Activated CD8-positive, alpha-beta T cell treated with anti-CD3 and anti-CD28 coated beads for 36 hours (primary cell): ENCODE results near the gene LDB2. TPM values are rescaled to one million over a fixed set of nuclear protein-coding genes. Genes with fewer than 3 reads are reported as not detected.

Experiments used
- ATAC-seq: fragments of 200-7000 bp; cut with Tn5 transposase; one replicate; pipeline ENCODE4 v1.10.0; 2021; ENCODE audit warnings: mild to moderate bottlenecking, moderate library complexity
- CTCF ChIA-PET: fragments of 350-600 bp; sonication (Branson Sonifier 250); formaldehyde crosslinking; loops from one replicate; lab custom pipeline; 2021; ENCODE audit warnings: antibody characterized with exemption; lab: Charles Lee
- POLR2A ChIA-PET: fragments of 350-600 bp; sonication (Branson Sonifier 250); formaldehyde crosslinking; loops from one replicate; lab custom pipeline; 2021; ENCODE audit warnings: antibody characterized with exemption; lab: Charles Lee
- DNase-seq: peaks from one replicate; pipeline ENCODE4 v3.0.0-alpha.2; 2020
- H3K27ac Mint-ChIP-seq: one replicate; pipeline ENCODE4 v1.8.0; 2021; ENCODE audit warnings: mild to moderate bottlenecking, mixed read lengths
- H3K27me3 Mint-ChIP-seq: one replicate; pipeline ENCODE4 v1.8.0; 2021; ENCODE audit warnings: mixed read lengths
- H3K36me3 Mint-ChIP-seq: one replicate; pipeline ENCODE4 v1.8.0; 2021; ENCODE audit warnings: low read depth, mixed read lengths
- H3K4me1 Mint-ChIP-seq: one replicate; pipeline ENCODE4 v1.8.0; 2021; ENCODE audit warnings: low read depth, mixed read lengths
- H3K4me3 Mint-ChIP-seq: one replicate; pipeline ENCODE4 v1.8.0; 2021; ENCODE audit warnings: mild to moderate bottlenecking, moderate library complexity, mixed read lengths
- H3K9me3 Mint-ChIP-seq: one replicate; pipeline ENCODE4 v1.8.0; 2021; ENCODE audit warnings: mixed read lengths
- intact Hi-C: fragments of 100-400 bp; cut with micrococcal nuclease; formaldehyde crosslinking; loops from one replicate; pipeline ENCODE4 v1.10.0; 2022
- total RNA-seq, 2 experiments: library from RNA; stranded (reverse); gene quantifications; one replicate each; pipeline ENCODE4 v1.2.3, GENCODE V29; 2021
- TF ChIP-seq, protein P1 (sequence below): fragments of 200-600 bp; IDR thresholded peaks from one replicate; pipeline ENCODE4 v1.8.0; 2022; ENCODE audit warnings: antibody characterized with exemption, mild to moderate bottlenecking

LDB2 gene
- total RNA-seq, result not detected

- H3K4me1 Mint-ChIP-seq, result peaks cover 11% of the 10 kb centered on the region
- ChIA-PET POLR2A (interaction anchor here (0.6 kb wide), 1 partner anchor 76 kb away, joined by 3 read pairs; no protein-coding TSS in a partner anchor), CTCF (interaction anchor here (1.6 kb wide), 1 partner anchor 18 kb away, joined by 6 read pairs; no protein-coding TSS in a partner anchor)
- no peak within 1 kb of the TSS for H3K27ac Mint-ChIP-seq
- peaks cover 10% of the 10 kb centered on the region for H3K27me3 Mint-ChIP-seq
- H3K4me3 Mint-ChIP-seq, result peak within 1 kb of the TSS; percentile 10
- no peak for ATAC-seq
- TF ChIP-seq, protein P1, sequence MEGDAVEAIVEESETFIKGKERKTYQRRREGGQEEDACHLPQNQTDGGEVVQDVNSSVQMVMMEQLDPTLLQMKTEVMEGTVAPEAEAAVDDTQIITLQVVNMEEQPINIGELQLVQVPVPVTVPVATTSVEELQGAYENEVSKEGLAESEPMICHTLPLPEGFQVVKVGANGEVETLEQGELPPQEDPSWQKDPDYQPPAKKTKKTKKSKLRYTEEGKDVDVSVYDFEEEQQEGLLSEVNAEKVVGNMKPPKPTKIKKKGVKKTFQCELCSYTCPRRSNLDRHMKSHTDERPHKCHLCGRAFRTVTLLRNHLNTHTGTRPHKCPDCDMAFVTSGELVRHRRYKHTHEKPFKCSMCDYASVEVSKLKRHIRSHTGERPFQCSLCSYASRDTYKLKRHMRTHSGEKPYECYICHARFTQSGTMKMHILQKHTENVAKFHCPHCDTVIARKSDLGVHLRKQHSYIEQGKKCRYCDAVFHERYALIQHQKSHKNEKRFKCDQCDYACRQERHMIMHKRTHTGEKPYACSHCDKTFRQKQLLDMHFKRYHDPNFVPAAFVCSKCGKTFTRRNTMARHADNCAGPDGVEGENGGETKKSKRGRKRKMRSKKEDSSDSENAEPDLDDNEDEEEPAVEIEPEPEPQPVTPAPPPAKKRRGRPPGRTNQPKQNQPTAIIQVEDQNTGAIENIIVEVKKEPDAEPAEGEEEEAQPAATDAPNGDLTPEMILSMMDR, result no peak
- no peak for DNase-seq
- H3K36me3 Mint-ChIP-seq, result no peaks in the 10 kb centered on the region
- intact Hi-C loops, result no loop called here
- H3K9me3 Mint-ChIP-seq, result no peaks in the 10 kb centered on the region
These were observed at the start of gene LDB2 for GRCh38 chr4:16897991-16898827. Gene LDB2, minus strand, starts transcription at chr4:16898645.

GRCh38 chr4:16942491-16942890 is 44.0 kb upstream of the LDB2 start:
- Mint-ChIP-seq H3K36me3 (no peaks in the 10 kb centered on the region), H3K27me3 (peaks cover 2% of the 10 kb centered on the region), H3K4me3 (no peak overlapping the region), H3K27ac (no peak overlapping the region), H3K9me3 (no peaks in the 10 kb centered on the region), H3K4me1 (no peaks in the 10 kb centered on the region)
- CTCF ChIA-PET, result no interaction called here
- DNase-seq (no peak), ATAC-seq (no peak)
- POLR2A ChIA-PET, result no interaction called here
- TF ChIP-seq, protein P1, result no peak
- intact Hi-C loops, result no loop called here

- CTCF ChIA-PET, result no interaction called here
- H3K36me3 Mint-ChIP-seq, result no peaks in the 10 kb centered on the region
- TF ChIP-seq, protein P1, result no peak
- no peaks in the 10 kb centered on the region for H3K4me1 Mint-ChIP-seq
- no peak overlapping the region for H3K27ac Mint-ChIP-seq
- H3K9me3 Mint-ChIP-seq, result no peaks in the 10 kb centered on the region
- ATAC-seq (no peak), DNase-seq (no peak)
- peaks cover 2% of the 10 kb centered on the region for H3K27me3 Mint-ChIP-seq
- POLR2A ChIA-PET, result no interaction called here
- intact Hi-C loops, result no loop called here
- H3K4me3 Mint-ChIP-seq, result no peak overlapping the region
These were observed 40.7 kb upstream of the LDB2 start for GRCh38 chr4:16939178-16939577.

DNA sequence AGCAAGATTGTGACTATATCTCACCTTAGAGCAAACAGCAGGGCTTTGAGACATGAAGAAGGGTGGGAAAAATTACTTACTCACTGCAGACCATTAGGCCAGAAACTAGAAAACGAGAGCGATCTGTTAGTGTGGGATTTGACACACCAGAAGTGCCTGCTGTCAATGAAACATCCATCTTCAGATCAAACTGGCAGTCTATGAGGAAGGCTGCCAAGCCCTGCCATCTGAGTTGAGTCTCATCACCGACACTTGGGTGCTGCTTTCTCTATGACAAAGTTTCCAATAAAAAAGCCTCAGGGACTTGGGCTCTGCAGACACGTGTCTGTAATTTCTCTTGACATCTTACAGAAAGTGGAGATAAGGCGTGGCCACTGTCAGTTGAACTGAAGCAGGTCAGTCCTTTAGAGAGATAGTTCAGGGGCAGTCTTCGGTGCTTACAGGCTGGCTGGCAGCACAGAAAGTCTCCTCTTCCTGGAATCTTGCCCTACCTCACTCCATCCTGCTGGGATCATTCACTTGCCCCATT is 40.1 kb upstream of the LDB2 start:
- H3K27ac Mint-ChIP-seq, result no peak overlapping the region
- CTCF ChIA-PET, result no interaction called here
- no peaks in the 10 kb centered on the region for H3K36me3 Mint-ChIP-seq
- no peak overlapping the region for H3K4me3 Mint-ChIP-seq
- DNase-seq (no peak), ATAC-seq (no peak)
- POLR2A ChIA-PET, result no interaction called here
- intact Hi-C loops, result no loop called here
- H3K4me1 Mint-ChIP-seq, result no peaks in the 10 kb centered on the region
- H3K9me3 Mint-ChIP-seq, result no peaks in the 10 kb centered on the region
- TF ChIP-seq, protein P1, result no peak
- H3K27me3 Mint-ChIP-seq, result peaks cover 2% of the 10 kb centered on the region
